ENCODE results near the gene MINDY2. TPM values are rescaled to one million over a fixed set of nuclear protein-coding genes. Genes with fewer than 3 reads are reported as not detected.

MINDY2 gene
- total RNA-seq, 1 experiment from 2014 or later: 6.8 TPM

DNA sequence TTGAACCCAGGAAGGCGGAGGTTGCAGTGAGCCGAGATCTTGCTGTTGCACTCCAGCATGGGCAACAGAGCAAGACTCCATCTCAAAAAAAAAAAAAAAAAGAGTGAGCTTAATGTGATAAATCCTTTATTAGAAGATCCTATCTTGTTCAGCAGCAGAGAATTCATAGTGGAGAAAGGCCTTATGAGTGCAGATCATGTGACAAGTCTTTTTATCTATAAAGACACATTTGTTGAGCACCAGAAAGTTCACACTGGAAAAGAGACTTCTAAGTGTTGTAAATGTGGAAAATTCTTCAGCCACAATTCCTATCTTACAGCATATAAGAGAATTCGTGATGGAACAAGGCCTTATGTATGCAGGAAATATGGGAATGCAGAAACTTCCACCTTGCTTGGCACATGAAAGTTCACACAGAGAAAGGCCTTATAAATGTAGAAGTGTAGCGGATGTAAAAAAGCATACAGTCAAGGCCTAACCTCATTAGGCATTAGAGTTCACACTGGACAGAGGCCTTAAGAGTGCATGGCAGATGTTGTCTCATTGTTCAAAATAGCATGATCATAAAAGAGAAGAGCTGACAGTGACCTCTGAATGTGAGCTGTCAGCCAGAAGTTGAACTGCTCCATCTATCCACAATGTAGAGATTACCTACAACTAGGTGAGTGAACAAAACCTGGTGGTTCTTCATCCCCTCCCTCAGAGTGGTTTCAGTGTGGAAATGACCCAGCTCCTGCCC is 38.3 kb upstream of the MINDY2 start:
- BruUV-seq (replicated peaks): no TSS peak
- intact Hi-C loops (cut with micrococcal nuclease; ENCODE audit: unreplicated experiment): no loop called here
- no peak overlapping the region for H3K27ac ChIP-seq (ENCODE audit: low read length)

DNA sequence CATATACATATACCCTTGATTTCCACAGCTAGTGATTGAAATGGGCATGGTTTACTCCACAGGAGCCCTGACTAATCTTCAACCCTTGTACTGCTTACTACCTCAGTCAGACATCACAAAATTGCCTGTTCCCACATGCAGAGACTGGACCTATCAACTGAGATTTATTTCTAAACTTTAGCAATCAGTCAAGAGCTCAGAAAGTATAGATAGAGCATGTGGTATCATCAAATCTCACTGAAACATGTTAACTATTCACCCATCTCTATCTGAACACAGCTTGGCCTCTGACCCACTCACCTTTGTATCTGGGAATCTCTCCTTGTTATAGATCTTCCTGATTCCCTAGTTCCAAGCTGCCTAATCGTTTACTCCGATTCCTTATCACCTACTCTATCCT is 36.2 kb upstream of the MINDY2 start:
- H3K4me1 ChIP-seq (ENCODE audit: control insufficient read depth, insufficient read depth, low read length): peaks cover 11% of the 10 kb centered on the region; the same call in 1 of the 2 replicates
- POLR2A ChIA-PET: no interaction called here
- intact Hi-C loops (cut with micrococcal nuclease; ENCODE audit: unreplicated experiment): no loop called here

More for the DNA sequence above, 38.3 kb upstream of the MINDY2 start:
- Histone ChIP-seq H3K36me3 (ENCODE audit: control insufficient read depth, insufficient read depth, low read length) (no peaks in the 10 kb centered on the region), H3K9me3 (ENCODE audit: control insufficient read depth, insufficient read depth, low read depth, low read length) (no peaks in the 10 kb centered on the region), H3K4me3 (ENCODE audit: low read depth in 2 of 2, low read length in 2 of 2) (no peak overlapping the region), H3K27me3 (ENCODE audit: control insufficient read depth, insufficient read depth, low read length) (no peaks in the 10 kb centered on the region), H3K4me1 (ENCODE audit: control insufficient read depth, insufficient read depth, low read length) (peaks cover 9% of the 10 kb centered on the region; the same call in 1 of the 2 replicates)
- in situ Hi-C loops (cut with HindIII; ENCODE audit: low pct_unique_long_range_greater_than_20kb, low sequenced_read_pairs): no loop called here
- CTCF ChIA-PET: interaction anchor here (0.5 kb wide), 1 partner anchor 17 kb away, joined by 3 read pairs; no protein-coding TSS in a partner anchor
- ATAC-seq: no peak
- POLR2A ChIA-PET: interaction anchor here (0.7 kb wide), 1 partner anchor 155 kb away, joined by 8 read pairs; no protein-coding TSS in a partner anchor
- TF ChIP-seq TCF7L2 (IDR thresholded peaks at IDR 0.05; ENCODE audit: low read depth, low read length): no peak
- TF ChIP-seq, protein P1, sequence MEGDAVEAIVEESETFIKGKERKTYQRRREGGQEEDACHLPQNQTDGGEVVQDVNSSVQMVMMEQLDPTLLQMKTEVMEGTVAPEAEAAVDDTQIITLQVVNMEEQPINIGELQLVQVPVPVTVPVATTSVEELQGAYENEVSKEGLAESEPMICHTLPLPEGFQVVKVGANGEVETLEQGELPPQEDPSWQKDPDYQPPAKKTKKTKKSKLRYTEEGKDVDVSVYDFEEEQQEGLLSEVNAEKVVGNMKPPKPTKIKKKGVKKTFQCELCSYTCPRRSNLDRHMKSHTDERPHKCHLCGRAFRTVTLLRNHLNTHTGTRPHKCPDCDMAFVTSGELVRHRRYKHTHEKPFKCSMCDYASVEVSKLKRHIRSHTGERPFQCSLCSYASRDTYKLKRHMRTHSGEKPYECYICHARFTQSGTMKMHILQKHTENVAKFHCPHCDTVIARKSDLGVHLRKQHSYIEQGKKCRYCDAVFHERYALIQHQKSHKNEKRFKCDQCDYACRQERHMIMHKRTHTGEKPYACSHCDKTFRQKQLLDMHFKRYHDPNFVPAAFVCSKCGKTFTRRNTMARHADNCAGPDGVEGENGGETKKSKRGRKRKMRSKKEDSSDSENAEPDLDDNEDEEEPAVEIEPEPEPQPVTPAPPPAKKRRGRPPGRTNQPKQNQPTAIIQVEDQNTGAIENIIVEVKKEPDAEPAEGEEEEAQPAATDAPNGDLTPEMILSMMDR (IDR thresholded peaks at IDR 0.05): no peak
- TF ChIP-seq SIN3A (IDR thresholded peaks at IDR 0.05; ENCODE audit: borderline replicate concordance, insufficient read depth, low read depth, low read length): no peak
- TF ChIP-seq, protein P2, sequence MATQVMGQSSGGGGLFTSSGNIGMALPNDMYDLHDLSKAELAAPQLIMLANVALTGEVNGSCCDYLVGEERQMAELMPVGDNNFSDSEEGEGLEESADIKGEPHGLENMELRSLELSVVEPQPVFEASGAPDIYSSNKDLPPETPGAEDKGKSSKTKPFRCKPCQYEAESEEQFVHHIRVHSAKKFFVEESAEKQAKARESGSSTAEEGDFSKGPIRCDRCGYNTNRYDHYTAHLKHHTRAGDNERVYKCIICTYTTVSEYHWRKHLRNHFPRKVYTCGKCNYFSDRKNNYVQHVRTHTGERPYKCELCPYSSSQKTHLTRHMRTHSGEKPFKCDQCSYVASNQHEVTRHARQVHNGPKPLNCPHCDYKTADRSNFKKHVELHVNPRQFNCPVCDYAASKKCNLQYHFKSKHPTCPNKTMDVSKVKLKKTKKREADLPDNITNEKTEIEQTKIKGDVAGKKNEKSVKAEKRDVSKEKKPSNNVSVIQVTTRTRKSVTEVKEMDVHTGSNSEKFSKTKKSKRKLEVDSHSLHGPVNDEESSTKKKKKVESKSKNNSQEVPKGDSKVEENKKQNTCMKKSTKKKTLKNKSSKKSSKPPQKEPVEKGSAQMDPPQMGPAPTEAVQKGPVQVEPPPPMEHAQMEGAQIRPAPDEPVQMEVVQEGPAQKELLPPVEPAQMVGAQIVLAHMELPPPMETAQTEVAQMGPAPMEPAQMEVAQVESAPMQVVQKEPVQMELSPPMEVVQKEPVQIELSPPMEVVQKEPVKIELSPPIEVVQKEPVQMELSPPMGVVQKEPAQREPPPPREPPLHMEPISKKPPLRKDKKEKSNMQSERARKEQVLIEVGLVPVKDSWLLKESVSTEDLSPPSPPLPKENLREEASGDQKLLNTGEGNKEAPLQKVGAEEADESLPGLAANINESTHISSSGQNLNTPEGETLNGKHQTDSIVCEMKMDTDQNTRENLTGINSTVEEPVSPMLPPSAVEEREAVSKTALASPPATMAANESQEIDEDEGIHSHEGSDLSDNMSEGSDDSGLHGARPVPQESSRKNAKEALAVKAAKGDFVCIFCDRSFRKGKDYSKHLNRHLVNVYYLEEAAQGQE (IDR thresholded peaks at IDR 0.05; ENCODE audit: insufficient read depth in 1 of 2, low read depth in 2 of 2, low read length in 1 of 2): no peak
- TF ChIP-seq POLR2AphosphoS5 (IDR thresholded peaks at IDR 0.05; ENCODE audit: low read depth, low read length): no peak
- no peak for DNase-seq (ENCODE audit: low read depth, low spot score)

More for the DNA sequence above, 36.2 kb upstream of the MINDY2 start:
- H3K27ac ChIP-seq (ENCODE audit: low read length): no peak overlapping the region
- BruUV-seq (replicated peaks): no TSS peak
- H3K27me3 ChIP-seq (ENCODE audit: control insufficient read depth, insufficient read depth, low read length): no peaks in the 10 kb centered on the region
- H3K36me3 ChIP-seq (ENCODE audit: control insufficient read depth, insufficient read depth, low read length): no peaks in the 10 kb centered on the region
- H3K4me3 ChIP-seq (ENCODE audit: low read depth in 2 of 2, low read length in 2 of 2): no peak overlapping the region
- DNase-seq (ENCODE audit: low read depth, low spot score): no peak
- H3K9me3 ChIP-seq (ENCODE audit: control insufficient read depth, insufficient read depth, low read depth, low read length): no peaks in the 10 kb centered on the region
- in situ Hi-C loops (cut with HindIII; ENCODE audit: low pct_unique_long_range_greater_than_20kb, low sequenced_read_pairs): no loop called here
- no peak for TF ChIP-seq POLR2AphosphoS5 (IDR thresholded peaks at IDR 0.05; ENCODE audit: low read depth, low read length)
- no peak for TF ChIP-seq SIN3A (IDR thresholded peaks at IDR 0.05; ENCODE audit: borderline replicate concordance, insufficient read depth, low read depth, low read length)
- TF ChIP-seq TCF7L2 (IDR thresholded peaks at IDR 0.05; ENCODE audit: low read depth, low read length): no peak
- TF ChIP-seq, protein P1 (IDR thresholded peaks at IDR 0.05): no peak
- TF ChIP-seq, protein P2 (IDR thresholded peaks at IDR 0.05; ENCODE audit: insufficient read depth in 1 of 2, low read depth in 2 of 2, low read length in 1 of 2): no peak
- ATAC-seq: no peak
- CTCF ChIA-PET: no interaction called here
